ENCODE data around the gene SORCS3. TPM values are rescaled to one million over a fixed set of nuclear protein-coding genes. Genes with fewer than 3 reads are reported as not detected.

SORCS3 gene
- total RNA-seq, 1 donor from 2014 or later: 0.25 TPM

DNA sequence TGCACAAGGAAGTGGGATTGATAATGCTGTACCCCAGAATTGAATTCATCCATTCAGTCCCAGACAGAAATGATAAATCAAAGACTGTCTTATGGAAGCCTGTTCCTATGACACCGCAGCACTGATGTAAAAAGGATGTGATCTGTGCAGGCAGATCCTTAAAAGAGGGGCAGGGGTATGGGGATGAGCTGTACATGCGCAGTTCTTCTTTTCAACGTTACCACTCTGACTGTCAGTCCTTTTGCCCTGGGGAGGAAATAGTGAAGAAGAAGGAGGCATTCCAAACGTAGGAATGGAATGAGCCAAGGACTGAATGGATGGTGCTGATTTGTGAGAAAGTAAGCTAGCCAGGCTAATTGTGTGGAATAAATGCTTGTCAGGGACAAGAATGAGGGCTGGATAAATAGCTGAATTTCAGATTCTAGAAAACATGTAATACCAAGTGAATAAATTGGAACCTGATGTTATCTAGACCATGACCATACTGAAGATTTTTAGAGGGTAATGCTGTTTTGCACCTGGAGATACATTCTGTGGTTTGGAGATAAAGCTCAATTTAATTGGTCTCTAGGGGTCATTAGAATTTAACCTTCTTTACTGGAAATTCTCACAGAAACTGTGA is 509.3 kb downstream of the SORCS3 start:
- Histone ChIP-seq H3K9me3 (no peaks in the 10 kb centered on the region), H3K27me3 (no peaks in the 10 kb centered on the region), H3K4me3 (no peak overlapping the region), H3K27ac (no peak overlapping the region), H3K36me3 (no peaks in the 10 kb centered on the region), H3K4me1 (no peaks in the 10 kb centered on the region)
- no peak for DNase-seq (ENCODE audit: extremely low spot score in 2 of 2)
- intact Hi-C loops (cut with DNase I): no loop called here
- TF ChIP-seq, protein P1, sequence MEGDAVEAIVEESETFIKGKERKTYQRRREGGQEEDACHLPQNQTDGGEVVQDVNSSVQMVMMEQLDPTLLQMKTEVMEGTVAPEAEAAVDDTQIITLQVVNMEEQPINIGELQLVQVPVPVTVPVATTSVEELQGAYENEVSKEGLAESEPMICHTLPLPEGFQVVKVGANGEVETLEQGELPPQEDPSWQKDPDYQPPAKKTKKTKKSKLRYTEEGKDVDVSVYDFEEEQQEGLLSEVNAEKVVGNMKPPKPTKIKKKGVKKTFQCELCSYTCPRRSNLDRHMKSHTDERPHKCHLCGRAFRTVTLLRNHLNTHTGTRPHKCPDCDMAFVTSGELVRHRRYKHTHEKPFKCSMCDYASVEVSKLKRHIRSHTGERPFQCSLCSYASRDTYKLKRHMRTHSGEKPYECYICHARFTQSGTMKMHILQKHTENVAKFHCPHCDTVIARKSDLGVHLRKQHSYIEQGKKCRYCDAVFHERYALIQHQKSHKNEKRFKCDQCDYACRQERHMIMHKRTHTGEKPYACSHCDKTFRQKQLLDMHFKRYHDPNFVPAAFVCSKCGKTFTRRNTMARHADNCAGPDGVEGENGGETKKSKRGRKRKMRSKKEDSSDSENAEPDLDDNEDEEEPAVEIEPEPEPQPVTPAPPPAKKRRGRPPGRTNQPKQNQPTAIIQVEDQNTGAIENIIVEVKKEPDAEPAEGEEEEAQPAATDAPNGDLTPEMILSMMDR (IDR thresholded peaks at IDR 0.05): no peak
- TF ChIP-seq POLR2A (IDR thresholded peaks at IDR 0.05) (no peak), POLR2AphosphoS5 (IDR thresholded peaks at IDR 0.05; ENCODE audit: insufficient read depth in 1 of 2, low read depth in 1 of 2) (no peak)

DNA sequence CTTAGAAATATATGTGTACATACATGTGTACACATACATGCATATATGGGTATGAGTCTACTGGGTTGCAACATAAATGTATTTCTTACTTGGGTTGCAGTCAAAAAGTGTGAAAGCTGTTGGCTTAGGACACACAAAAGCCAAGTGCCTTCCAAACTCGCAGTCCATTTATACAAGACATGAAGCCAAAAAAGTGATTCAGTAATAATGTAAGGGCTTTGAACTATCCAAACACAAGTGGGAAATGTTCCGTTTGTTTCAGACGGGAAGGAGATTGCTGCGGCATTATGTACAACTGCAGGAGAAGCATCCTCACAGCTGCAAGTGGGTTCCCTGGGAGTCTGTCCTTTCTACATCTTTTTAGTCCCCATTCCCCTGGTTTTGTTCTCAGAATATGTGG is 513.6 kb downstream of the SORCS3 start:
- TF ChIP-seq POLR2AphosphoS5 (IDR thresholded peaks at IDR 0.05; ENCODE audit: insufficient read depth in 1 of 2, low read depth in 1 of 2) (no peak), POLR2A (IDR thresholded peaks at IDR 0.05) (no peak)
- TF ChIP-seq, protein P1 (IDR thresholded peaks at IDR 0.05): no peak
- DNase-seq (ENCODE audit: extremely low spot score in 2 of 2): no peak
- H3K4me3 ChIP-seq: no peak overlapping the region
- H3K36me3 ChIP-seq: no peaks in the 10 kb centered on the region
- H3K9me3 ChIP-seq: no peaks in the 10 kb centered on the region
- H3K27me3 ChIP-seq: no peaks in the 10 kb centered on the region
- intact Hi-C loops (cut with DNase I): no loop called here
- no peaks in the 10 kb centered on the region for H3K4me1 ChIP-seq
- H3K27ac ChIP-seq: no peak overlapping the region

DNA sequence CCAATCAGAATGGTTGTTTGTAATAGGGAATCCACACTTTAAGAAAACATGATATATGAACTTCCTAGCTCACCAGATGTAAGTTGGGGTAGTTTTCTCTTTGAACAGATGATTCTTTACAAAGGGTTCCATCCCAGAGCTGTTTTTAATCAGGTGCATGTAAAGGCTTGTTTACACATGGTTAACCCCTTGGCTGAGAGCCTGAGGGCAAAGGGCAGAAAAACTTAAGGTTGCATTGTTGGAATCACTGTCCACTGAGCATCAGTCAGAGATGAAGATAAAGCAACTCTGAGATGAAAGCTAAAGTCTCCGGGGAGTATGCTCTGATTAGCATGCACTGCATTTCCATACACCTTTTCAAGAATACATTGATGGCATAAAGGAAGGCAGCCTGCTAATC is 518.2 kb downstream of the SORCS3 start:
- Histone ChIP-seq H3K9me3 (no peaks in the 10 kb centered on the region), H3K4me1 (no peaks in the 10 kb centered on the region), H3K27me3 (no peaks in the 10 kb centered on the region), H3K36me3 (no peaks in the 10 kb centered on the region), H3K27ac (no peak overlapping the region), H3K4me3 (no peak overlapping the region)
- intact Hi-C loops (cut with DNase I): no loop called here
- TF ChIP-seq POLR2A (IDR thresholded peaks at IDR 0.05) (no peak), POLR2AphosphoS5 (IDR thresholded peaks at IDR 0.05; ENCODE audit: insufficient read depth in 1 of 2, low read depth in 1 of 2) (no peak)
- TF ChIP-seq, protein P1 (IDR thresholded peaks at IDR 0.05): no peak
- DNase-seq (ENCODE audit: extremely low spot score in 2 of 2): no peak

DNA sequence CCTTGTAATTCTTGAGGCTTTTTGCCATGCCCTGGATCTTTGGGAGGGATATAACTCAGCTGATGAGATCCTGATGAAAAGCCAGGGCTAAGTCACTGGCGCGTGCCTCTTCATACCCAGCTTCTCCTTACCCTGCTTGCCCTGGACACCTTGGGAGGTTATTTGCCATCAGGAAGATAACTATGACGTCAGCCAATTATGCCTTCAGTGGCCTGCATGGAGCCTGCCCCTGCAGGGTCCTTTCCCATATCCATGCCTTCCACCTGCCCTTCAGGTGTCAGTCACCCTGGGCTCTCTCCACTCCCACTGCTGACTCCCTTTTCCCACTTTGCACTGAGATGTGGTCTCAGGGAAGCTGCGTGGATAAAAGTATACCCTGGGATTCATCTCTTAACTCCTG is 520.1 kb downstream of the SORCS3 start:
- DNase-seq (ENCODE audit: extremely low spot score in 2 of 2): no peak
- no peaks in the 10 kb centered on the region for H3K9me3 ChIP-seq
- no peak for TF ChIP-seq POLR2A (IDR thresholded peaks at IDR 0.05)
- no peaks in the 10 kb centered on the region for H3K27me3 ChIP-seq
- H3K27ac ChIP-seq: no peak overlapping the region
- H3K36me3 ChIP-seq: no peaks in the 10 kb centered on the region
- H3K4me3 ChIP-seq: no peak overlapping the region
- intact Hi-C loops (cut with DNase I): no loop called here
- no peaks in the 10 kb centered on the region for H3K4me1 ChIP-seq

DNA sequence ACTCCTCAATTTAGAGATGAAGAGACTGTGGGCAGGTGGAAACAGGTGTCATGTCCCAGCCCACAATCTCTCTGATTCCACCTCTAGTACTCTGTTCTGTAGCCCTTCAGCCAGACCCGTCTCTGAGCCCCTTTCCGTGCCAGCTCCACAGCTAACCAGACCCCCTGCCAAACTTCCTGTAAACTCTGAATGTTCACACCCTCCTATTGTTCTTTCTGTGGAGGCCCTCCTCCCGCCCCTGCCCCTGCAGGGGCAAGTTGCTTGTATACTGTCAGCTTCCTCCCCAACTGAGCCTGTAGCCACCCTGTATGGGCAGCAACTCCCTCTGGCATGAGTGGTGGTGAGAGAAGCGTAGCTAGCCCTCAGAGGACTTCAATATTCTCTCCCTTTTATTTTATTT is 520.7 kb downstream of the SORCS3 start:
- H3K4me1 ChIP-seq: no peaks in the 10 kb centered on the region
- intact Hi-C loops (cut with DNase I): no loop called here
- TF ChIP-seq, protein P1 (IDR thresholded peaks at IDR 0.05): no peak
- TF ChIP-seq POLR2A (IDR thresholded peaks at IDR 0.05): no peak
- DNase-seq (ENCODE audit: extremely low spot score in 2 of 2): no peak
- no peak overlapping the region for H3K4me3 ChIP-seq
- H3K27me3 ChIP-seq: no peaks in the 10 kb centered on the region
- no peaks in the 10 kb centered on the region for H3K9me3 ChIP-seq
- no peak overlapping the region for H3K27ac ChIP-seq
- no peaks in the 10 kb centered on the region for H3K36me3 ChIP-seq
